Esophagus squamous epithelium (tissue), 4 donors: ENCODE measurements around the gene POLN.

Experiments
- POLR2A ChIP-seq, 4 donors: fragments of 450-650 bp; IDR thresholded peaks; one replicate each; pipeline ENCODE4 v1.6.1; 2017; ENCODE audit warnings: antibody characterized with exemption in 4 of 4, mild to moderate bottlenecking in 4 of 4, moderate library complexity in 3 of 4
- TF ChIP-seq, protein P1 (sequence below), 6 experiments: fragments of 450-650 bp in 4 of 6; fragments of 200-600 bp in 2 of 6; sonication (generic) in 2 of 6; IDR thresholded peaks; one replicate each; pipeline ENCODE4 v1.5.1; 2016 to 2019; ENCODE audit warnings: antibody characterized with exemption in 6 of 6, mild to moderate bottlenecking in 4 of 6, moderate library complexity in 4 of 6

DNA sequence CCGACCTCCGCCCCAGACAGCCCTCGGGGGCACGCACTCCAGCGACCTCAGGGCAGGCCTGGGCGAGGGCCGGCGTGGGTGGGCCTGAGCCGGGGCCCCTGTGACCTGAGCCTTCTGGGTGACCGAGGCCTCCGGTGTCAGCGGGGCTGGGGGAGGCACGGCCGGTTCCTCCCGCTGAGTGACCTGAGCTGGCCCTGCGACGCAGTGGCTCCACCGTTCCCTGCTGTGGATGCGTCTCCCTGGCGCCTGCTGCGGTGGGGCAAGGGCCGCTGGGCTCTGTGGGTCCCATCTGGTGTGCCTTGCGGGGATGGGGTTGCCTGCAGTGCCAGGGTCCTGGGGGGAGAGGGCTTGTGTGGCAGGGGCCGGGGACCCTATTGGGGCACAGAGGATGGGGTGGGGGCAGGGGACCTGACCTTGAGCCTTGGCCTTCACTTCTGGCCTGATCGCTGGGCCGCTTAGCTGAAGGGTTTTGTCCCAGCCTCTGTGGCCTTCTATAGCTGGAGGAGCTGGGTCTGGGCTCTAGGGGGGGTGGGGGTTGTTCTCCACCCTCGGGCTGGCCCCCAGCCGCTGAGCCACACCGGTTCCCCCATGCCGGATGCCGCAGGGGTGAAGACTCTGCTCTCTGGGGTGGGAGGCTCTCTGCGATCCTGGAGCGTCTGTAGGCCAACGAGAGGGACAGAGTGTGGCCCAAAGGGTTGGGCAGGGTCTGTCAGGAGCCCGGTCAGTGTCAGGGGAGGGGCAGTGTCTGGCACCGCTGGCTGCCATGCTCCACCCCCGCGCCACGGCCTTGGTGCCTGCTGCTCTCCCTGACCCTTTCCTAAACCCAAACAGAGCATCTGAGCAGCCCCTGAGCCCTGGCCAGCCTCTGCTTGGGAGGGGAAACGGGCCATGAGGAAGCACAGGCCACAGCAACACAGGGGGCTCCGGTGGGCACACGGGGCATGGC, 180.5 kb downstream of the POLN start:
- TF ChIP-seq, protein P1, sequence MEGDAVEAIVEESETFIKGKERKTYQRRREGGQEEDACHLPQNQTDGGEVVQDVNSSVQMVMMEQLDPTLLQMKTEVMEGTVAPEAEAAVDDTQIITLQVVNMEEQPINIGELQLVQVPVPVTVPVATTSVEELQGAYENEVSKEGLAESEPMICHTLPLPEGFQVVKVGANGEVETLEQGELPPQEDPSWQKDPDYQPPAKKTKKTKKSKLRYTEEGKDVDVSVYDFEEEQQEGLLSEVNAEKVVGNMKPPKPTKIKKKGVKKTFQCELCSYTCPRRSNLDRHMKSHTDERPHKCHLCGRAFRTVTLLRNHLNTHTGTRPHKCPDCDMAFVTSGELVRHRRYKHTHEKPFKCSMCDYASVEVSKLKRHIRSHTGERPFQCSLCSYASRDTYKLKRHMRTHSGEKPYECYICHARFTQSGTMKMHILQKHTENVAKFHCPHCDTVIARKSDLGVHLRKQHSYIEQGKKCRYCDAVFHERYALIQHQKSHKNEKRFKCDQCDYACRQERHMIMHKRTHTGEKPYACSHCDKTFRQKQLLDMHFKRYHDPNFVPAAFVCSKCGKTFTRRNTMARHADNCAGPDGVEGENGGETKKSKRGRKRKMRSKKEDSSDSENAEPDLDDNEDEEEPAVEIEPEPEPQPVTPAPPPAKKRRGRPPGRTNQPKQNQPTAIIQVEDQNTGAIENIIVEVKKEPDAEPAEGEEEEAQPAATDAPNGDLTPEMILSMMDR (IDR thresholded peaks at IDR 0.05): no peak
- no peak for TF ChIP-seq POLR2A (IDR thresholded peaks at IDR 0.05)
